Measurements from ENCODE around the gene PTPRN2.

DNA sequence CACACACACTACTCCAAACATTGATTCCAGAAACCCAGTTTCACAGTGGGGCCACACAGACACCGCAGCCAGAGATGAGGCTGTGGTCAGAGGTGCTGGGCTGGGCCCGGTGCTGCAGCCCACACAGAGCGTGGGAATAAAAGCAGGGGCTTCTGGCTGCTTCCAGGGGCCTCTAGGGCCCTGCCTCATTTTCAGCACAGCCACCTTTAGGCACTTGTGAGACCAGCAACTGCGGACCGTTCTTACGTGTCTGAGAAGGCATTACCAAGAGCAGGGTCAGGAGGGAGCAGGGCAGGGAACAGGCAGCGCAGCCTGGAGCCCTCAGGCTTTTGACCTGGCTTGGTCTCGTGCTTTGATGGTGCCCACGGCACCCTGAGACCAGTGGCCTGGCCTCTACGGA, 980.4 kb downstream of the PTPRN2 start:
- TF ChIP-seq POLR2A (conservative IDR thresholded peaks at IDR 0.05) = no peak
- no peak for TF ChIP-seq ZNF324 (CRISPR knock-in tag; IDR thresholded peaks at IDR 0.05)
- TF ChIP-seq TCF7 (IDR thresholded peaks at IDR 0.05; ENCODE audit: borderline replicate concordance) = no peak
- no peak for TF ChIP-seq POLR2AphosphoS5 (IDR thresholded peaks at IDR 0.05; ENCODE audit: control insufficient read depth, insufficient read depth, low read depth, low read length)
- TF ChIP-seq ZNF175 (CRISPR knock-in tag; IDR thresholded peaks at IDR 0.05; ENCODE audit: low read depth) = no peak
- TF ChIP-seq CTCF (IDR thresholded peaks at IDR 0.05 in 2 of 3, conservative IDR thresholded peaks at IDR 0.05 in 1 of 3; ENCODE audit: insufficient read depth in 2 of 3, low read depth in 1 of 3, low read length in 3 of 3) = no peak
- TF ChIP-seq RAD51 (IDR thresholded peaks at IDR 0.05; ENCODE audit: borderline replicate concordance, low read depth) = no peak
